ENCODE data around the gene VPS18. TPM values are rescaled to one million over a fixed set of nuclear protein-coding genes. Genes with fewer than 3 reads are reported as not detected.

VPS18 gene
- total RNA-seq (32.8 and 33.3 TPM in 2 replicates), polyA plus RNA-seq (29.3 and 34.1 TPM in 2 replicates), polyA minus RNA-seq (50.3 and 70.1 TPM in 2 replicates), Bru-seq, nascent RNA (percentile 67 among the genes with signal in this experiment), BruChase-seq, experiment 1, labeled RNA remaining after a 6-hour chase (percentile 63 among the genes with signal in this experiment), BruChase-seq, experiment 2, labeled RNA remaining after a 2-hour chase (percentile 84 among the genes with signal in this experiment)
- polyA plus RNA-seq (2011; cell fraction: cytosol; rRNA removed): 19.1 and 21.5 TPM in 2 replicates
- polyA plus RNA-seq (2011; cell fraction: nucleus; rRNA removed): 24.1 and 25.4 TPM in 2 replicates
- polyA plus RNA-seq (2012): 22.5 and 22.6 TPM in 2 replicates
- polyA minus RNA-seq (2011; cell fraction: cytosol; rRNA and poly(A)+ RNA removed): 41.5 TPM
- 20.5 and 25.5 TPM in 2 replicates for polyA minus RNA-seq (2011; cell fraction: nucleus; rRNA and poly(A)+ RNA removed)
- long read RNA-seq, transcript VPS18-201 (5 exons, 3,895 nt): major isoform, 39 of 57 reads
- long read RNA-seq, partial matches to known transcripts: 12 of 57 reads
- long read RNA-seq, other reads (novel, unspliced or antisense): 5 of 57 reads

DNA sequence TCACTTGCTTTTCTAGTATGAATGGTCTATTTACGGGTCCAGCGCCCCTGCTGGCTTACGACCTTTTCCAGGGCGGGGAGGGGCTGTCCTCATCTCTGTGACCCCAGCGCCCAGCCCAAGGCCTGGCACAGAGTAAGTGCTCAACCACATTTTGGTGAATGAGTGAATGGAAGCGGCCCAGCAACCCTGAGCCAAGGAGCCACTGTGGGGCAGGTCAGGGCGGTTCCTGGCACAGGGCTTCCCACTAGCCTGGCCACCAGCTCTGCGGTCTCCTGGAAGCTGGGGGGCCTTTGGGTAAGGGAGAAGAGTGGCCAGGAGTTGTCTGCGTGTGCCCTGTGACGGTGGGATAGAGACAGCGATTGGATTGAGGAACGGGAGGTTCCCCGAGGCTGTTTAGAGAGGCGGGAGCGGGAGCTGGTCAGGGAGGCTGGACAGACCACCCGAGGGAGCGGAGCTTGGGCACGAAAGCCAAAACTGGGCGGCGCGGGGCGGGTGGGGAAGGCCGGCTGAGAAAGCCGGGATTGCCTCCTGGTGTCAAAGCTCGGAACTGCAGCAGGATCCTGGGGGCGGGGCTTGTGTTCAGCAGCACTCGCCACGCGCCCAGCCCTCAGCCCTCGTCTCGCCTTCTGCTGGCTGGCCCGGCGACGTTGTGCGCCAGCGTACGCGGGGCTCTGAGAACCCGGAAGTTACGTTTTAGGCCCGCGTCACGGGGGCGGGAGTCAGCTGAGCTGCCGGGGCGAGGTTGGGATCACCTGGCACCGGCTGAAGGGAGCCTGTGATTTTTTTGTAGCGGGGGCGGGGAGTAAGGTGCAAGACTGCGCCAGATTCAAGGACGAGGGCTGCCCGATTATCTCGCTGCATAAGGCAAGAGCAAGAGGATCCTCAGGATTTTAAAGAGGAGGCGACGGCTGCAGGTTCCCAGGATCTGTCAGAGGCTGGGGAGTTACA lies at the start of gene VPS18:
Gene VPS18, plus strand, starts transcription at position 718 of the 948 bp plus-strand sequence. CDS start 319 bp downstream, outside the sequence.
- DNase-seq (ENCODE audit: low read depth, low spot score): peak; percentile 96
- peak within 1 kb of the TSS; percentile 86 for H3K27ac ChIP-seq (ENCODE audit: insufficient read depth, low read depth, low read length)
- H3K4me1 ChIP-seq (ENCODE audit: control insufficient read depth, extremely low read depth, insufficient read depth, low read length): peaks cover 14% of the 10 kb centered on the region
- H3K9me1 ChIP-seq (replicated peaks; ENCODE audit: control insufficient read depth, extremely low read depth, insufficient read depth, low read length): no peaks in the 10 kb centered on the region
- no TSS peak for BruUV-seq (replicated peaks)
- peak within 1 kb of the TSS; percentile 69 for H3K4me2 ChIP-seq (ENCODE audit: insufficient read depth, low read length)
- H4K20me1 ChIP-seq (replicated peaks; ENCODE audit: control insufficient read depth, extremely low read depth, insufficient read depth, low read length): no peaks in the 10 kb centered on the region
- H3K9me3 ChIP-seq (replicated peaks; ENCODE audit: control insufficient read depth, insufficient read depth, low read length): no peaks in the 10 kb centered on the region
- H3K79me2 ChIP-seq (ENCODE audit: control insufficient read depth, insufficient read depth, low read length): peaks cover 18% of the 10 kb centered on the region
- dilution Hi-C loops (cut with MboI; ENCODE audit: extremely low pct_ligation_motif_present, low sequenced_read_pairs) (no loop called here), intact Hi-C loops (cut with micrococcal nuclease) (loop anchor here (1.0 to 10.0 kb wide), 10 partner anchors 37 to 375 kb away; partner anchors contain the start of genes CCDC32, KNL1, RMDN3 and RPUSD2)
- peak within 1 kb of the TSS; percentile 96 for H2AFZ ChIP-seq (ENCODE audit: low read depth, low read length)
- H3K9ac ChIP-seq (replicated peaks; ENCODE audit: extremely low read depth, insufficient read depth, low read length): peak within 1 kb of the TSS; percentile 91
- ChIA-PET POLR2A (interaction anchor here (0.9 to 1.4 kb wide), 2 partner anchors 35 to 165 kb away, joined by 4 to 9 read pairs; no protein-coding TSS in a partner anchor), CTCF (interaction anchor here (0.6 to 3.7 kb wide), 54 partner anchors 9 to 452 kb away, joined by 3 to 251 read pairs (median 5); partner anchors contain the start of genes C15orf62, CHAC1, DNAJC17 and KNL1)
- peak; percentile 98 for FAIRE-seq
- TF ChIP-seq MAX (IDR thresholded peaks at IDR 0.05; ENCODE audit: insufficient read depth, insufficient read length) (peak; percentile 75), POLR2AphosphoS5 (IDR thresholded peaks at IDR 0.05; ENCODE audit: insufficient read depth, low read depth, low read length) (peak; percentile 65), GATA2 (IDR thresholded peaks at IDR 0.05; ENCODE audit: insufficient read depth, insufficient read length, low read depth, low read length) (no peak), JUN (IDR thresholded peaks at IDR 0.05; ENCODE audit: borderline replicate concordance, insufficient read depth, insufficient read length, low read depth) (no peak), FOS (IDR thresholded peaks at IDR 0.05; ENCODE audit: borderline replicate concordance, insufficient read depth, low read length) (no peak), CTCF (IDR thresholded peaks at IDR 0.05; ENCODE audit: extremely low read depth in 1 of 2, insufficient read depth in 1 of 2, low read depth in 1 of 2, low read length in 2 of 2) (peak; percentile 77 to 95), MYC (IDR thresholded peaks at IDR 0.05; ENCODE audit: low read depth, low read length) (no peak), EZH2 (IDR thresholded peaks at IDR 0.05; ENCODE audit: borderline replicate concordance, low read depth, low read length, severe bottlenecking) (no peak), POLR2A (IDR thresholded peaks at IDR 0.05; ENCODE audit: low read depth, low read length) (peak; percentile 60)
- H3K4me3 ChIP-seq (replicated peaks in 1 of 3; ENCODE audit: insufficient read depth in 1 of 3, low read depth in 1 of 3, low read length in 3 of 3): peak within 1 kb of the TSS; percentile 86 to 91 (median 88)
- no peaks in the 10 kb centered on the region for H3K27me3 ChIP-seq (ENCODE audit: control insufficient read depth in 2 of 2, insufficient read depth in 2 of 2, low read length in 2 of 2)
- peaks cover 0 to 5% of the 10 kb centered on the region in 2 experiments for H3K36me3 ChIP-seq (ENCODE audit: control insufficient read depth in 2 of 2, extremely low read depth in 1 of 2, insufficient read depth in 2 of 2, low read length in 2 of 2)

Measured in endothelial cell of umbilical vein (primary cell).